ENCODE measurements around the gene KRTAP4-11. TPM values are rescaled to one million over a fixed set of nuclear protein-coding genes. Genes with fewer than 3 reads are reported as not detected.
"Not testable (repeated sequence)": the region's sequence is repeated elsewhere in the genome, so short reads cannot be mapped to it uniquely, and the experiment has no call there.

The KRTAP4-11 gene
- total and polyA plus RNA-seq, 2 of the 8 experiments (the other 6 are each of a cell fraction or from before 2014, with no cell fraction given), result not detected

- TF ChIP-seq SRF (IDR thresholded peaks at IDR 0.05; ENCODE audit: low read depth, low read length), result no peak; the same call in 1 of the 2 replicates
- no peak for TF ChIP-seq TAF1 (IDR thresholded peaks at IDR 0.05; ENCODE audit: low read depth, low read length)
- TF ChIP-seq CHD1 (IDR thresholded peaks at IDR 0.05; ENCODE audit: low read depth, low read length), result no peak
- no peak for TF ChIP-seq KDM5A (IDR thresholded peaks at IDR 0.05; ENCODE audit: low read length)
- no peak for TF ChIP-seq ASH2L (IDR thresholded peaks at IDR 0.05; ENCODE audit: low read length)
- TF ChIP-seq POU5F1 (IDR thresholded peaks at IDR 0.05; ENCODE audit: low read depth, low read length), result no peak
These were observed 10.2 kb downstream of the KRTAP4-11 start (continued) for GRCh38 chr17:41107941-41108450.

- H4K91ac ChIP-seq (replicated peaks; ENCODE audit: insufficient read length, low read length); POLR2A ChIA-PET (ENCODE audit: partially characterized antibody); H2BK120ac ChIP-seq (replicated peaks; ENCODE audit: low read depth, low read length); H3K14ac ChIP-seq (ENCODE audit: insufficient read length); H3K36me3 ChIP-seq (ENCODE audit: control insufficient read depth in 2 of 4, insufficient read depth in 4 of 4, low read length in 3 of 4); H2BK15ac ChIP-seq (ENCODE audit: low read length); H2AK5ac ChIP-seq (ENCODE audit: low read depth, low read length); H3K4ac ChIP-seq (replicated peaks; ENCODE audit: insufficient read length, low read depth, low read length); H2BK5ac ChIP-seq (ENCODE audit: low read depth, low read length); H3K23ac ChIP-seq (ENCODE audit: insufficient read length); DNase-seq (ENCODE audit: low read depth in 1 of 2, low spot score in 2 of 2); H2AFZ ChIP-seq (ENCODE audit: low read length); H3K23me2 ChIP-seq (ENCODE audit: low read depth, low read length); H4K8ac ChIP-seq (ENCODE audit: extremely low read depth, insufficient read depth, low read length); H3K79me1 ChIP-seq (ENCODE audit: low read depth, low read length); H2BK12ac ChIP-seq (ENCODE audit: low read depth, low read length); H2BK20ac ChIP-seq (ENCODE audit: low read length); H3K9me3 ChIP-seq (ENCODE audit: insufficient read depth in 2 of 2, low read depth in 1 of 2, low read length in 1 of 2); H3K56ac ChIP-seq (replicated peaks; ENCODE audit: insufficient read length, low read depth, low read length); H3K4me1 ChIP-seq (replicated peaks in 1 of 4; ENCODE audit: control insufficient read depth in 3 of 4, insufficient read depth in 4 of 4, low read length in 3 of 4); H3K9ac ChIP-seq (replicated peaks in 1 of 4; ENCODE audit: extremely low read depth in 1 of 4, low read depth in 3 of 4, low read length in 3 of 4); H3K79me2 ChIP-seq (ENCODE audit: control insufficient read depth in 1 of 2, insufficient read depth in 2 of 2, low read length in 2 of 2); H3K4me2 ChIP-seq (ENCODE audit: insufficient read depth in 1 of 2, low read depth in 2 of 2, low read length in 2 of 2); CTCF ChIA-PET (ENCODE audit: partially characterized antibody); H4K5ac ChIP-seq (ENCODE audit: insufficient read length, low read depth, low read length); H4K20me1 ChIP-seq (replicated peaks in 1 of 2; ENCODE audit: control insufficient read depth in 1 of 2, insufficient read depth in 2 of 2, low read length in 2 of 2); FAIRE-seq; H3K4me3 ChIP-seq (ENCODE audit: extremely low read depth in 1 of 4, insufficient read depth in 2 of 4, low read depth in 3 of 4, low read length in 4 of 4); H3K27ac ChIP-seq (ENCODE audit: low read depth, low read length); H3K18ac ChIP-seq (ENCODE audit: extremely low read depth, low read length); H3K27me3 ChIP-seq (replicated peaks in 1 of 4; ENCODE audit: control insufficient read depth in 3 of 4, extremely low read depth in 1 of 4, insufficient read depth in 3 of 4, low read length in 3 of 4): not testable (repeated sequence)
- 78% methylated on average over 7 of the region's 10 CpGs; no CpG with 5 or more reads in 1 of the 2 experiments for WGBS, 2 experiments (ENCODE audit: extremely low coverage in 1 of 2, insufficient coverage in 1 of 2, insufficient read length in 1 of 2, insufficient replicate concordance in 2 of 2, low coverage in 1 of 2, low lambda C conversion rate in 2 of 2, missing lambda C conversion rate in 1 of 2)
These were observed 12.8 kb downstream of the KRTAP4-11 start, which contains the start of gene KRTAP4-9 for GRCh38 chr17:41105347-41105746. TSS of gene KRTAP4-9 (plus strand) at chr17:41105389. CDS start at chr17:41105389, 0 bp downstream.
